ENCODE results near the gene SALL4.

SALL4 gene

GRCh38 chr20:51772236-51772635, 30.1 kb downstream of the SALL4 start:
- Histone ChIP-seq H3K36me3 (ENCODE audit: control insufficient read depth in 1 of 2, insufficient read depth in 2 of 2, low read length in 2 of 2) (peaks cover 0 to 2% of the 10 kb centered on the region in 2 experiments), H4K91ac (ENCODE audit: low read depth, low read length) (no peak overlapping the region), H3K23ac (ENCODE audit: low read length) (no peak overlapping the region), H3K18ac (ENCODE audit: low read length) (no peak overlapping the region), H2AFZ (ENCODE audit: insufficient read depth, low read length, poor library complexity) (no peak overlapping the region), H3K4ac (ENCODE audit: low read depth, low read length) (no peak overlapping the region), H2BK12ac (ENCODE audit: low read length) (no peak overlapping the region), H3K4me3 (ENCODE audit: low read depth, low read length) (no peak overlapping the region), H3K9me3 (ENCODE audit: insufficient read depth, low read depth, low read length) (peaks cover 2% of the 10 kb centered on the region), H3K79me1 (ENCODE audit: low read length) (no peaks in the 10 kb centered on the region), H3K4me1 (ENCODE audit: control insufficient read depth in 1 of 2, insufficient read depth in 2 of 2, low read length in 2 of 2) (peaks cover 3% of the 10 kb centered on the region in 2 experiments), H3K27ac (ENCODE audit: low read depth, low read length) (no peak overlapping the region), H4K12ac (ENCODE audit: low read depth, low read length) (no peak overlapping the region), H2BK120ac (ENCODE audit: insufficient read depth, low read length, poor library complexity) (no peak overlapping the region), H3K4me2 (ENCODE audit: low read length) (no peak overlapping the region), H3K79me2 (ENCODE audit: control insufficient read depth, insufficient read depth, low read length, poor library complexity) (no peaks in the 10 kb centered on the region), H3K14ac (ENCODE audit: low read length) (no peak overlapping the region), H3K9ac (ENCODE audit: low read length) (no peak overlapping the region), H3K27me3 (ENCODE audit: insufficient read depth, low read length) (peaks cover 2% of the 10 kb centered on the region), H2AK5ac (ENCODE audit: low read length) (no peak overlapping the region), H4K8ac (ENCODE audit: low read depth, low read length) (no peak overlapping the region), H2BK5ac (ENCODE audit: low read depth, low read length, poor library complexity) (no peak overlapping the region)
- no peak for DNase-seq
- WGBS (ENCODE audit: extremely low coverage, insufficient coverage, insufficient read length): no CpG with 5 or more reads among the region's 4 CpGs

GRCh38 chr20:51769976-51770615, 32.2 kb downstream of the SALL4 start:
- no peak overlapping the region for H2AK5ac ChIP-seq (ENCODE audit: low read length)
- no peak overlapping the region for H3K4me3 ChIP-seq (ENCODE audit: low read depth, low read length)
- H3K18ac ChIP-seq (ENCODE audit: low read length): no peak overlapping the region
- H3K27ac ChIP-seq (ENCODE audit: low read depth, low read length): no peak overlapping the region
- H2BK120ac ChIP-seq (ENCODE audit: insufficient read depth, low read length, poor library complexity): no peak overlapping the region
- no peak overlapping the region for H2AFZ ChIP-seq (ENCODE audit: insufficient read depth, low read length, poor library complexity)
- H3K79me2 ChIP-seq (ENCODE audit: control insufficient read depth, insufficient read depth, low read length, poor library complexity): no peaks in the 10 kb centered on the region
- no peak overlapping the region for H3K4me2 ChIP-seq (ENCODE audit: low read length)
- peaks cover 0 to 2% of the 10 kb centered on the region in 2 experiments for H3K36me3 ChIP-seq (ENCODE audit: control insufficient read depth in 1 of 2, insufficient read depth in 2 of 2, low read length in 2 of 2)
- no peak overlapping the region for H2BK12ac ChIP-seq (ENCODE audit: low read length)
- no CpG with 5 or more reads among the region's 9 CpGs for WGBS (ENCODE audit: extremely low coverage, insufficient coverage, insufficient read length)
- H3K23ac ChIP-seq (ENCODE audit: low read length): no peak overlapping the region
- peaks cover 4% of the 10 kb centered on the region for H3K79me1 ChIP-seq (ENCODE audit: low read length)
- no peak for DNase-seq
- no peak overlapping the region for H2BK5ac ChIP-seq (ENCODE audit: low read depth, low read length, poor library complexity)
- no peak overlapping the region for H3K9ac ChIP-seq (ENCODE audit: low read length)
- H3K4ac ChIP-seq (ENCODE audit: low read depth, low read length): no peak overlapping the region
- H4K8ac ChIP-seq (ENCODE audit: low read depth, low read length): no peak overlapping the region
- H3K9me3 ChIP-seq (ENCODE audit: insufficient read depth, low read depth, low read length): peaks cover 2% of the 10 kb centered on the region
- peaks cover 3% of the 10 kb centered on the region in 2 experiments for H3K4me1 ChIP-seq (ENCODE audit: control insufficient read depth in 1 of 2, insufficient read depth in 2 of 2, low read length in 2 of 2)
- H4K12ac ChIP-seq (ENCODE audit: low read depth, low read length): no peak overlapping the region
- peaks cover 2% of the 10 kb centered on the region for H3K27me3 ChIP-seq (ENCODE audit: insufficient read depth, low read length)
- no peak overlapping the region for H4K91ac ChIP-seq (ENCODE audit: low read depth, low read length)
- no peak overlapping the region for H3K14ac ChIP-seq (ENCODE audit: low read length)

GRCh38 chr20:51768759-51769517, 33.4 kb downstream of the SALL4 start:
- peaks cover 2% of the 10 kb centered on the region for H3K9me3 ChIP-seq (ENCODE audit: insufficient read depth, low read depth, low read length)
- peak overlapping the region; percentile 19 for H3K23ac ChIP-seq (ENCODE audit: low read length)
- H3K27ac ChIP-seq (ENCODE audit: low read depth, low read length): no peak overlapping the region
- DNase-seq: no peak
- no peak overlapping the region for H3K4me2 ChIP-seq (ENCODE audit: low read length)
- no peak overlapping the region for H4K91ac ChIP-seq (ENCODE audit: low read depth, low read length)
- no peak overlapping the region for H3K18ac ChIP-seq (ENCODE audit: low read length)
- no peak overlapping the region for H3K14ac ChIP-seq (ENCODE audit: low read length)
- peaks cover 2% of the 10 kb centered on the region for H3K27me3 ChIP-seq (ENCODE audit: insufficient read depth, low read length)
- no peak overlapping the region for H3K9ac ChIP-seq (ENCODE audit: low read length)
- peak overlapping the region; percentile 8 for H3K4me3 ChIP-seq (ENCODE audit: low read depth, low read length)
- peaks cover 0 to 2% of the 10 kb centered on the region in 2 experiments for H3K36me3 ChIP-seq (ENCODE audit: control insufficient read depth in 1 of 2, insufficient read depth in 2 of 2, low read length in 2 of 2)
- H2BK12ac ChIP-seq (ENCODE audit: low read length): no peak overlapping the region
- H2BK5ac ChIP-seq (ENCODE audit: low read depth, low read length, poor library complexity): no peak overlapping the region
- H2AK5ac ChIP-seq (ENCODE audit: low read length): no peak overlapping the region
- WGBS (ENCODE audit: extremely low coverage, insufficient coverage, insufficient read length): no CpG with 5 or more reads among the region's 16 CpGs
- peaks cover 4% of the 10 kb centered on the region for H3K79me1 ChIP-seq (ENCODE audit: low read length)
- no peak overlapping the region for H4K12ac ChIP-seq (ENCODE audit: low read depth, low read length)
- no peak overlapping the region for H3K4ac ChIP-seq (ENCODE audit: low read depth, low read length)
- no peak overlapping the region for H2BK120ac ChIP-seq (ENCODE audit: insufficient read depth, low read length, poor library complexity)
- peaks cover 3% of the 10 kb centered on the region in 2 experiments for H3K4me1 ChIP-seq (ENCODE audit: control insufficient read depth in 1 of 2, insufficient read depth in 2 of 2, low read length in 2 of 2)
- H4K8ac ChIP-seq (ENCODE audit: low read depth, low read length): no peak overlapping the region
- no peak overlapping the region for H2AFZ ChIP-seq (ENCODE audit: insufficient read depth, low read length, poor library complexity)
- no peaks in the 10 kb centered on the region for H3K79me2 ChIP-seq (ENCODE audit: control insufficient read depth, insufficient read depth, low read length, poor library complexity)

GRCh38 chr20:51767867-51768758, 34.2 kb downstream of the SALL4 start, which contains the start of gene ATP9A:
Gene ATP9A, minus strand, starts transcription at chr20:51768390. Its CDS starts 21 bp downstream, at chr20:51768369.
- H3K4ac ChIP-seq (ENCODE audit: low read depth, low read length): no peak within 1 kb of the TSS
- peak; percentile 12 to 48 for DNase-seq
- no peaks in the 10 kb centered on the region for H3K79me2 ChIP-seq (ENCODE audit: control insufficient read depth, insufficient read depth, low read length, poor library complexity)
- H3K27ac ChIP-seq (ENCODE audit: low read depth, low read length): no peak within 1 kb of the TSS
- no peak within 1 kb of the TSS for H3K9ac ChIP-seq (ENCODE audit: low read length)
- peak within 1 kb of the TSS; percentile 4 for H2BK120ac ChIP-seq (ENCODE audit: insufficient read depth, low read length, poor library complexity)
- peaks cover 4% of the 10 kb centered on the region for H3K79me1 ChIP-seq (ENCODE audit: low read length)
- H4K8ac ChIP-seq (ENCODE audit: low read depth, low read length): peak within 1 kb of the TSS; percentile 3
- H3K18ac ChIP-seq (ENCODE audit: low read length): peak within 1 kb of the TSS; percentile 22
- peak within 1 kb of the TSS; percentile 21 for H3K14ac ChIP-seq (ENCODE audit: low read length)
- H3K27me3 ChIP-seq (ENCODE audit: insufficient read depth, low read length): peaks cover 2% of the 10 kb centered on the region
- H3K9me3 ChIP-seq (ENCODE audit: insufficient read depth, low read depth, low read length): peaks cover 2% of the 10 kb centered on the region
- H2BK12ac ChIP-seq (ENCODE audit: low read length): no peak within 1 kb of the TSS
- peaks cover 3% of the 10 kb centered on the region in 2 experiments for H3K4me1 ChIP-seq (ENCODE audit: control insufficient read depth in 1 of 2, insufficient read depth in 2 of 2, low read length in 2 of 2)
- no peak within 1 kb of the TSS for H2AK5ac ChIP-seq (ENCODE audit: low read length)
- H3K4me2 ChIP-seq (ENCODE audit: low read length): peak within 1 kb of the TSS; percentile 78
- no CpG with 5 or more reads among the region's 131 CpGs for WGBS (ENCODE audit: extremely low coverage, insufficient coverage, insufficient read length)
- peak within 1 kb of the TSS; percentile 51 for H4K12ac ChIP-seq (ENCODE audit: low read depth, low read length)
- peaks cover 0 to 2% of the 10 kb centered on the region in 2 experiments for H3K36me3 ChIP-seq (ENCODE audit: control insufficient read depth in 1 of 2, insufficient read depth in 2 of 2, low read length in 2 of 2)
- H2AFZ ChIP-seq (ENCODE audit: insufficient read depth, low read length, poor library complexity): peak within 1 kb of the TSS; percentile 26
- H3K4me3 ChIP-seq (ENCODE audit: low read depth, low read length): peak within 1 kb of the TSS; percentile 81
- H4K91ac ChIP-seq (ENCODE audit: low read depth, low read length): peak within 1 kb of the TSS; percentile 55
- peak within 1 kb of the TSS; percentile 19 for H3K23ac ChIP-seq (ENCODE audit: low read length)
- H2BK5ac ChIP-seq (ENCODE audit: low read depth, low read length, poor library complexity): no peak within 1 kb of the TSS

All from trophoblast cell (in vitro differentiated cells and primary cell).